ENCODE data around the gene ZBTB8B.

- TF ChIP-seq CTCF (IDR thresholded peaks at IDR 0.05) (no peak), POLR2A (IDR thresholded peaks at IDR 0.05) (no peak), POLR2AphosphoS5 (IDR thresholded peaks at IDR 0.05) (no peak), EP300 (IDR thresholded peaks at IDR 0.05) (no peak)
Measured at GRCh38 chr1:32466761-32467160, 1.9 kb downstream of the ZBTB8B start.
